Right cardiac atrium (tissue), 5 donors: ENCODE data around the gene TMEM208. TPM values are rescaled to one million over a fixed set of nuclear protein-coding genes. Genes with fewer than 3 reads are reported as not detected.

Experiments used
- ATAC-seq, 2 donors: fragments of 200-7000 bp; cut with Tn5 transposase; one replicate each; pipeline versions ENCODE4 v1.8.0 to v1.9.1; 2020; ENCODE audit warnings: moderate library complexity in 2 of 2, mild to moderate bottlenecking in 1 of 2
- DNase-seq, 3 donors: peaks; one replicate each; pipeline ENCODE4 v3.0.0-alpha.2; 2020
- H3K27ac ChIP-seq: one replicate; pipeline ENCODE4 v1.5.1; 2013; ENCODE audit warnings: mild to moderate bottlenecking, low read length, control low read depth, moderate library complexity
- H3K27me3 ChIP-seq: one replicate; pipeline ENCODE4 v1.6.1; 2013; ENCODE audit not compliant: control insufficient read depth, insufficient read depth
- H3K4me1 ChIP-seq: one replicate; pipeline ENCODE4 v1.6.1; 2013; ENCODE audit warnings: low read length; ENCODE audit not compliant: control insufficient read depth, insufficient read depth
- H3K4me3 ChIP-seq: one replicate; pipeline ENCODE4 v1.5.1; 2013; ENCODE audit warnings: low read length, control low read depth
- H3K9me3 ChIP-seq: one replicate; pipeline ENCODE4 v1.6.1; 2013; ENCODE audit warnings: low read length; ENCODE audit not compliant: control insufficient read depth
- WGBS: extraction: QIAGEN DNeasy Blood & Tissue Kit; methylation state at CpG from one replicate; pipeline ENCODE4 v1.1.7; 2013; 5-methylcytosine and 5-hydroxymethylcytosine counted together
- intact Hi-C, 4 donors: fragments of 100-400 bp; cut with DNase I; formaldehyde crosslinking; loops; one replicate each; pipeline versions ENCODE4 v1.11.0 to v1.14.0; 2022 to 2023
- polyA plus RNA-seq: library from polyadenylated mRNA; stranded (reverse); fragments of 200-250 nt; gene quantifications from one replicate; pipeline ENCODE4 v1.2.3, GENCODE V29; 2013
- total RNA-seq, 4 donors: library from RNA; stranded (reverse); fragmentation: NEBNext Ultra II Directional; extraction: Animal tissue kit (Norgen Biotek cat#: 25700); gene quantifications; one replicate each; pipeline ENCODE4 v1.2.1, GENCODE V29; 2021
- donor health status: healthy with polysubstance abuse.
- donor health status: DM: no; HTN: yes; CAD: no.
- donor health status: DM: no; HTN: no; CAD: no.
- donor health status: DM: no; HTN: yes; CAD: no; lungs with severe emphysema.
- donor health status: DM: yes; HTN: yes; CAD: no.

TMEM208 gene
- total and polyA plus RNA-seq, 5 donors, result 15.4 to 43.5 (median 17.2) TPM

DNA sequence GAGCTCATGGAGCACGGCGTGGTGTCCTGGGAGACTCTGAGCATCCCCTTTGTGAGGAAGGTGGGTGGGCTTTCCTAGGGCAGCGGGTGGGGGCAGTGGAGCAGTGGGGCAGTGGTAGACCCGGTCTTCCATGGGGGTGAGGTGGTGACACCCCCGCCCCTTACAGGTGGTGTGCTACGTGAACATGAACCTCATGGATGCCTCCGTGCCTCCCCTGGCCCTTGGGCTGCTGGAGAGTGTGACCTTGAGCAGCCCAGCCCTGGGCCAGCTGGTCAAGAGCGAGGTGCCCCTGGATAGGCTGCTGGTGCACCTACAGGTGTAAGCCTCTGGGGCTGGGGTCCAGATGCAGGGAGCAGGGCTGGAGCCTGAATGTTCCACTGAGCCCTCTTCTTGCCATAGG is 26.4 kb upstream of the TMEM208 start:
- Histone ChIP-seq H3K4me1 (no peaks in the 10 kb centered on the region), H3K9me3 (no peaks in the 10 kb centered on the region), H3K4me3 (no peak overlapping the region), H3K27me3 (no peaks in the 10 kb centered on the region), H3K27ac (no peak overlapping the region)
- DNase-seq, result peak in 2 of 3 donors; percentile 23 to 61
- WGBS, result 88% methylated on average over 8 of the region's 8 CpGs
- no peak for ATAC-seq
- intact Hi-C loops, result no loop called here

GRCh38 chr16:67201411-67202345 is 25.3 kb upstream of the TMEM208 start:
- no peak for ATAC-seq
- DNase-seq, result peak in 1 of 3 donors; percentile 61
- no peaks in the 10 kb centered on the region for H3K9me3 ChIP-seq
- no peaks in the 10 kb centered on the region for H3K27me3 ChIP-seq
- no peak overlapping the region for H3K4me3 ChIP-seq
- intact Hi-C loops, result no loop called here
- 94% methylated on average over 40 of the region's 40 CpGs for WGBS
- H3K4me1 ChIP-seq, result no peaks in the 10 kb centered on the region
- no peak overlapping the region for H3K27ac ChIP-seq

DNA sequence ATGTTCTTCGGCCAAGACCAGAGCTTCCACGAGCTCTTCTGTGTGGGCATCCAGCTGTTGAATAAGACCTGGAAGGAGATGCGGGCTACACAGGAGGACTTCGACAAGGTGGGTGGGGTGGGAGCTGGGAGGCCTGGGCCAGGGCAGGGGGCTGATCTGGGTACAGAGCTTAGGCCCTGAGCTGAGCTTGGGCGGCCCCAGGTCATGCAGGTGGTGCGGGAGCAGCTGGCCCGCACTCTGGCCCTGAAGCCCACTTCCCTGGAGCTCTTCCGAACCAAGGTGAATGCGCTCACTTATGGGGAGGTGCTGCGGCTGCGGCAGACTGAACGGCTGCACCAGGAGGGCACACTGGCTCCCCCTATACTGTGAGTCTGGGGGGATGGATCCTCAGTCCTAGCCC is 24.5 kb upstream of the TMEM208 start:
- Histone ChIP-seq H3K4me1 (no peaks in the 10 kb centered on the region), H3K9me3 (no peaks in the 10 kb centered on the region), H3K4me3 (no peak overlapping the region), H3K27me3 (no peaks in the 10 kb centered on the region), H3K27ac (no peak overlapping the region)
- intact Hi-C loops, result no loop called here
- DNase-seq, result peak in 1 of 3 donors; percentile 37
- 91% methylated on average over 12 of the region's 12 CpGs for WGBS
- no peak for ATAC-seq

GRCh38 chr16:67202956-67203493 is 23.9 kb upstream of the TMEM208 start:
- Histone ChIP-seq H3K9me3 (no peaks in the 10 kb centered on the region), H3K4me3 (no peak overlapping the region), H3K27ac (no peak overlapping the region), H3K27me3 (no peaks in the 10 kb centered on the region), H3K4me1 (no peaks in the 10 kb centered on the region)
- DNase-seq, result peak in 1 of 3 donors; percentile 60
- intact Hi-C loops, result no loop called here
- 90% methylated on average over 23 of the region's 23 CpGs for WGBS
- no peak for ATAC-seq

DNA sequence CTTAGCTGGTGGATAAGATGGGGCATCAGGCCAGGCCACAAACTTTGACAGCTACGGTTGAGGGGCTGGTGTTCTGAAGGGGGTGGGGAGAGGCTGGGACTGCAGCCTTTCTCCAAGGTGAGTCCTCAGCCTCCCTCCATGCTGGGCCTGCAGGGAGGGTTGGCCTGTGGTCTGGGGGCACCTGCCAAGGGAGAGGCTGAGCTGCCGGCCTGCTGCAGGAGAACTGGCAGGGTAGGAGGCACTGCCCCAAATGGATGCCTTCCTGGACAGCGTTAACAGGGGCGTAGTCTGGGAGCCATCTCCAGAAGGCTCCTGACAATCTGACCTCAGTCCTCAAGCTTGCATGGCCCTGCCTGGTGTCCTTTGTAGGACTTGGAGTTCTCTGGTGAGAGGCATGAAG is 22.9 kb upstream of the TMEM208 start:
- 74% methylated on average over 4 of the region's 4 CpGs for WGBS
- DNase-seq (no peak), ATAC-seq (no peak)
- intact Hi-C loops, result no loop called here
- H3K27ac ChIP-seq, result no peak overlapping the region
- H3K9me3 ChIP-seq, result no peaks in the 10 kb centered on the region
- H3K4me1 ChIP-seq, result no peaks in the 10 kb centered on the region
- H3K4me3 ChIP-seq, result no peak overlapping the region
- H3K27me3 ChIP-seq, result no peaks in the 10 kb centered on the region

DNA sequence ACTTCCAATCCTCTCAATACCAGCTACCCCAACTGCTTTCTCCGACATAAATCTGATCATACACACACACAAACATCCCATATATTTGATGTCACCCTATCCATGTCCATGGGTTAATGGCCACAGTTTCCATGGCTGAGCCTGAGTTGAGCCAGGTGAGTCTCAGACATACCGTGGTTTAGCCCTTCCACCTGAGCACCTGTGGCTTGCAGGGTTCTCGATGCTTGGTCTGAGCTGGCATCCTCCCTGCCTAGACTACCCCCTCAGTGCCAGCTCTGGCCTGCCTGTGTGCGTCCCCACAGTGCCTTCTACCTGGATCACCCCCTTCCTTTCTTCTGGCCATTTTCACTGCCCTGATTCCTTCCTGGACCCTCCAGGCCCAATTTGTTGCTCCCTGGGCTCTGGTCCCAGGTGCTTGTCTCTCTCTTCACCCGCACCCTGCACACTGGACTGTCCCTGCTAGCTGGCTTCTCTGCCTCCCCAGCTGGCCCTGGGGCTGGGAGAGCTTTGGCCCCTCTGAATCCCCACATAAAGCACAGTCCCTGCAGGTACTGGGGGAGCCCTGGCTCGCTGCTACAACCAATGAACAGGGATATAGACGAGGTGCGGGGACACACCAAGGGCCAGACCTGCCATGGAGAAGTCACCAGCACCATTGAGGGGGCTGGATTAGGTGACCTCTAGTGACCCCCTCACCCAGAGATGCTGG is 20.6 kb upstream of the TMEM208 start:
- H3K4me3 ChIP-seq, result no peak overlapping the region
- no peaks in the 10 kb centered on the region for H3K27me3 ChIP-seq
- H3K9me3 ChIP-seq, result no peaks in the 10 kb centered on the region
- 94% methylated on average over 8 of the region's 8 CpGs for WGBS
- H3K4me1 ChIP-seq, result no peaks in the 10 kb centered on the region
- no peak for ATAC-seq
- H3K27ac ChIP-seq, result no peak overlapping the region
- DNase-seq, result no peak
- intact Hi-C loops, result no loop called here

GRCh38 chr16:67206838-67207248 is 20.1 kb upstream of the TMEM208 start:
- H3K4me3 ChIP-seq, result no peak overlapping the region
- no peaks in the 10 kb centered on the region for H3K4me1 ChIP-seq
- no peaks in the 10 kb centered on the region for H3K27me3 ChIP-seq
- DNase-seq (no peak), ATAC-seq (no peak)
- intact Hi-C loops, result no loop called here
- H3K9me3 ChIP-seq, result no peaks in the 10 kb centered on the region
- WGBS, result 96% methylated on average over 3 of the region's 3 CpGs
- H3K27ac ChIP-seq, result no peak overlapping the region

GRCh38 chr16:67207249-67208091 is 19.5 kb upstream of the TMEM208 start:
- 74% methylated on average over 21 of the region's 21 CpGs for WGBS
- H3K9me3 ChIP-seq, result no peaks in the 10 kb centered on the region
- intact Hi-C loops, result no loop called here
- H3K4me1 ChIP-seq, result no peaks in the 10 kb centered on the region
- ATAC-seq (peak in 1 of 2 donors; percentile 7), DNase-seq (peak in 2 of 3 donors; percentile 51 to 59)
- H3K4me3 ChIP-seq, result no peak overlapping the region
- no peak overlapping the region for H3K27ac ChIP-seq
- H3K27me3 ChIP-seq, result no peaks in the 10 kb centered on the region

- H3K27ac ChIP-seq, result no peak overlapping the region
- 94% methylated on average over 11 of the region's 11 CpGs for WGBS
- H3K4me1 ChIP-seq, result no peaks in the 10 kb centered on the region
- intact Hi-C loops, result no loop called here
- no peaks in the 10 kb centered on the region for H3K27me3 ChIP-seq
- H3K9me3 ChIP-seq, result no peaks in the 10 kb centered on the region
- no peak for ATAC-seq
- no peak overlapping the region for H3K4me3 ChIP-seq
- peak in 2 of 3 donors; percentile 45 to 48 for DNase-seq
Measured at GRCh38 chr16:67208154-67208896, 18.6 kb upstream of the TMEM208 start.

DNA sequence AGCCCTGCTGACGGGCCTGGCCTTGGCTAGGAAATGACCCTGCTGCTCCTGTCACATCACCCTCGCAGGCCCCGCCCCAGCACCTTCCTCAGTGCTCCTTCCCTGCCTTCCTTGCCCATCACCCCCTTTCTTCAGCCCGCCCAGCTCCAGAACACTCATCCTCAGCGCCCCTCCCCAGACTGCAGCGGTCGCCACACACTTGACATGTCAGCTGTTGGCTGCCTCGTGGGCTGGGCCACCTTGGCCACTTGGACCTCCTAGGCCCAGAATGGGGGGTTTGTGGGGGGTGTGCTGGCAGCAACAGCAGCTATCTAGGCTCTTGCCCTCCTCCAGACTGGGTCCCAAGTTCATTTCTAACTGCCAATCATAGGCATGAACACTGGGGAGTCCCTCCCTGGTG is 17.4 kb upstream of the TMEM208 start:
- intact Hi-C loops, result no loop called here
- Histone ChIP-seq H3K4me1 (no peaks in the 10 kb centered on the region), H3K9me3 (no peaks in the 10 kb centered on the region), H3K27ac (no peak overlapping the region), H3K4me3 (no peak overlapping the region), H3K27me3 (no peaks in the 10 kb centered on the region)
- DNase-seq (peak in 2 of 3 donors; percentile 39 to 55), ATAC-seq (no peak)
- WGBS, result 89% methylated on average over 8 of the region's 8 CpGs
